Measurements from ENCODE around the gene VSIG4.
"Not testable (repeated sequence)": the region's sequence is repeated elsewhere in the genome, so short reads cannot be mapped to it uniquely, and the experiment has no call there.

VSIG4 gene, protein sequence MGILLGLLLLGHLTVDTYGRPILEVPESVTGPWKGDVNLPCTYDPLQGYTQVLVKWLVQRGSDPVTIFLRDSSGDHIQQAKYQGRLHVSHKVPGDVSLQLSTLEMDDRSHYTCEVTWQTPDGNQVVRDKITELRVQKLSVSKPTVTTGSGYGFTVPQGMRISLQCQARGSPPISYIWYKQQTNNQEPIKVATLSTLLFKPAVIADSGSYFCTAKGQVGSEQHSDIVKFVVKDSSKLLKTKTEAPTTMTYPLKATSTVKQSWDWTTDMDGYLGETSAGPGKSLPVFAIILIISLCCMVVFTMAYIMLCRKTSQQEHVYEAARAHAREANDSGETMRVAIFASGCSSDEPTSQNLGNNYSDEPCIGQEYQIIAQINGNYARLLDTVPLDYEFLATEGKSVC

DNA sequence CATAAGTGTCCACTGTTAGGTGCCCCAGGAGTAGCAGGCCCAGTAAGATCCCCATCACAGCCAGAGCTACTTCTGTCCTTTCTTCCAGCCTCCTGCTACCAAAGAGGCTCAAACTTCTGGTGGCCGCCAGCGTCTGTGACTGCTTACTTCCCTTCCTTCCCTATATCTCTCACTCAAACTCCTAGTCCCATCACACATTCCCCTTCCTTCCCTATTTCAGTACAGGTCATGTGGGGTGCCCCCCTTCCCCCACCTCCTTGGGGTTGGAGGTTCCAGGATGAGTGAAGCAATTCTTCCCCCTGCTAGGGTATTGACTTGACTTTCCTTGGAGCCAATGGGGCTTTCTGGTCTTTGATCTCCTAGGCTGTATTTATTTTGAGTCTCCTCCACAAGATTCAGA lies at the start of gene VSIG4:
Gene VSIG4 (minus strand): TSS at position 137 of the 400 bp plus-strand sequence. CDS start 82 bp downstream, at position 55.
- DNase-seq (ENCODE audit: low spot score) = no peak

DNA sequence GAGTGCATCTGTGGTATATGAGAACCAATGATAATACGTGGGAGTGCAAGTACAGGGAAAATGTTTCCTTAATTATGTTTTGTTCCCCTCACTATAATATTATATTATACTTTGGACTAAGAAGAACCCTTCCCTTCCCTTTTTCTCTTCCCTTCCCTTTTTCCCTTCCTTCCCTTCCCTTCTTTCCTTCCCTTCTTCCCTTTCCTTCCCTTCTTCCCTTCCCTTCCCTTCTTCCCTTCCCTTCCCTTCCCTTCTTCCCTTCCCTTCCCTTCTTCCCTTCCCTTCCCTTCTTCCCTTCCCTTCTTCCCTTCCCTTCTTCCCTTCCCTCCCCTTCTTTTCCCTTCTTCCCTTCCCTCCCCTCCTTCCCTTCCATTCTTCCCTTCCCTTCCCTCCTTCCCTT lies 36.9 kb upstream of the VSIG4 start:
- no peak for DNase-seq (ENCODE audit: low spot score)

DNA sequence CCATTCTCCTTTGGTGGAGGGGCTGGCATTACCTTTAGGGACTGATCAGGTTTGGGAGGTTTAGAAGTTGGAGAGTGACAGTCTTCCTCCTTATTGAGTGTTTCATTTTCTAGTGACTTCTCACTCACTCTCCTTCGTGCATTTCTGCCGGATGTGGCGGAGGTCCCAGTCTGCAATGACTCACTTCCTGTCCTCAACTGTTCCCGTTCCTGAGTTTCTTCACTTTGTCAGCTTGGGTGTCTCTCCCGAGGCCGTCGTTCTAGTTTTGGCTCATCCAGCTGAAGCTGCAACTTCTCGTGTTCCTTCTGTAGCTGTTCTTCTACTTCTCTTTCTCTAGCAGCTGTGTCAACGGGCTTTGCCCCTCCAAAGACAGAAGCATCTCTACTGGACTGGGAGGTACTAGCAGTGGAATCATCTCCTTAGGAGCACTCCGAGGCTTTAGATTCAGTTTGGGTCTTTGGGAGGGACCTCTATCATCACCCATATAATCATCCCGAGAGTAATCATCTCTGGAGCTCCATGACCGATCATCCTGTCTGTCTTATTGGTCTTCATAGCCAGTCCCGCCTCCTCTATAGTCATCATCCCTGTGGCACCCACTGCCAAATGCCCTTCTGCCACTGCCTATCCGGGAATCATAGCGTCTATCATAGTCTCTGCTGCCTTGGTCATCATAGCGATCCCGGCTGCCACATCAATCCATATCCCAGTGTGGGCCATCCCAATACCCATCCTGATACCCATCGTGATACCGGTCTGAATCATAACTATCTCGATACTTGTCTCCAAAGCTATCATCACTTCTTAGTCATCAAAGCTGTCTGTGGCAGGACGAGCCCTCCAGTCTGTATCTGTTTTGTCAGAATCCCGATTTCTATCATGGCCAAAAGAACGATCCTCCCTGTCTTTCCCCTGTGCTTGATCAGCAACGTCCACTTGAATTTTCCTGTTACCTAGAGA lies 35.3 kb upstream of the VSIG4 start:
- DNase-seq (ENCODE audit: low spot score) = no peak

DNA sequence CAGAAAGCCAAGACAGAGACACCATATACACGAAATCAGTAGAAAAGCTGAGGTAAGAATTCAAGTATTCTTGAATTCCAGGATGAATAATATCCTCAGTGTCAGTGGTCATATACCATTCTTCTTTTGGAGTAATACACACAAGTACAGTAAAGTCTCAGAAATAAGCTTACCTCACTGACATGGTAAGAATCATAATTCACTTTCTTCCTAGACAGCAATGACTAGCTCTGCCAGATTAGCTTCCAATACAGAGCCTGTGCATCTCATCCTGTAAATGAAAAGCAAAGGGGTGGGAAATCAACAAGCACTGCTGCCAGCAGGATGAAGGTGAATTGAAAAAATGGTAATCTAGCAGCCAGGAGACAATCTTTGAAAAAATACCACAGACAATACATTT lies 31.2 kb upstream of the VSIG4 start:
- DNase-seq (ENCODE audit: low spot score) = no peak

DNA sequence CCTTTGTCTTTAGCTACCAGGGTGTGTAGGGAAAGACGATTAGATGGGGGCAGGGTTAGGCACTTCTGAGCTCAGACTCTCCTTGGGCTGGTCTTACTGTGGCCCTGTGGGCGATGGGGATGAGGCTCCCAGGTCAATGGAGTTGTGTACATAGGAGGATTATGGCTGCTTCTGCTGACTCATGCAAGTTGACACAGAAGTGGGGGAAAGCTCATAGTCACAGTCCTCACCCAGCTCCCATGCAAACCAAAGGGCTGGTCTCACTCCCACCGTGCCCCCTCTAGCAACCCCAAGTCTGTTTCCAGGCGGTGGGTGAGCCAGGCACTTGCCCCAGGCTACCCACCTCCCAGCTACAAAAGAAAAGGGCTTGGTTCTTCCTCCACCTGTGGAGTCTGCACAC lies 24.4 kb upstream of the VSIG4 start:
- no peak for DNase-seq (ENCODE audit: low spot score)

DNA sequence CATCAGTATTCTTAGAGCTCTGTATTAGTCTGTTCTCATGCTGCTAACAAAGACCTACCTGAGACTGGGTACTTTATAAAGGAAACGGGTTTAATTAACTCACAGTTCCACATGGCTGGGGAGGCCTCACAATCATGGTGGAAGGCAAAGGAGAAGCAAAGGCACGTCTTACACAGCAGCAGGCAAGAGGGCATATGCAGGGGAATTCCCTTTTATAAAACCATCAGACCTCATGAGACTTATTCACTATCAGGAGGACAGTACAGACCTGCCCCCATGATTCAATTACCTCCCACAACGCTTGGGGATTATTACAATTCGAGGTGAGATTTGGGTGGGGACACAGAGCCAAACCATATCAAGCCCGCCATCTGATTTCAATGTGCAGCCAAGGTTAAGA lies 17.1 kb upstream of the VSIG4 start:
- not testable (repeated sequence) for DNase-seq (ENCODE audit: low spot score)

DNA sequence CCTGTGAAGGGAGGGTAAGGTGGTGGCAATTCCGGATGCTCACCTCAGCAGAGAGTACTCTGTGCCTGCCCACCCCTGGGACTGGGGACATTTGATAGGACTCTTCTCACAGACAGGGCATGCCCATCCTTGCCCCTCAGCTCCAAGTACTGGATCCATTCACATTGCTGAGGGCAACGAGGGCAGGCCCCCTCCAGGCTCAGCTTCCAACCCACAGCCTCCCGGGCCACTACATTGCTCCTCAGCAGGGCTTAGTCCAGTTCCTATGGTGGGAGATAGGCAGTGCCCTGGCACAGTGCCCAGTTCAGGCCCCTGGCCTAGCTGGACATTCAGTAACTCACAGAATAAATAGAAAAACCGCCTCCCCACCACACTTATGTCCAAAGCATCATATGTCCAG lies 15.1 kb upstream of the VSIG4 start:
- DNase-seq (ENCODE audit: low spot score) = no peak

DNA sequence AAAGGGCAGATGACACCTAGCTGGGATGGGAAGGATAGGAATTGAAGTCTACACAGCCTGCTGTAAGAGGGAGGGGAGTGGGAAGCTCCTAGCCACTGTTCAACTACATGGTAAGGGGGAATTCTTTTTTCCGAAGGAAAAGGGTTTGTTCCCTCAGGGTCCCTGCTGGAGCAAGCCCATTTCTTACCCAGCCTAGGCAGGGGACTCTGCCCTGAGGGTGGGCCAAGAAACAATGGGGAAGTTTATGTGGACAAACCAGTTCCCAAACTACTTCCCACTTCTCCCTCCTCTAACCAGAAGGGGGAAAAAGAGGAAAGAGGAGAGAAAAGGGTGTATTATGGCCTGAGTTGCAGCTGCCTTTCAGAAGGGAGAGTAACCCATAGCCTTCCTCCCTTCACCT lies 13.5 kb upstream of the VSIG4 start:
- DNase-seq (ENCODE audit: low spot score) = no peak

DNA sequence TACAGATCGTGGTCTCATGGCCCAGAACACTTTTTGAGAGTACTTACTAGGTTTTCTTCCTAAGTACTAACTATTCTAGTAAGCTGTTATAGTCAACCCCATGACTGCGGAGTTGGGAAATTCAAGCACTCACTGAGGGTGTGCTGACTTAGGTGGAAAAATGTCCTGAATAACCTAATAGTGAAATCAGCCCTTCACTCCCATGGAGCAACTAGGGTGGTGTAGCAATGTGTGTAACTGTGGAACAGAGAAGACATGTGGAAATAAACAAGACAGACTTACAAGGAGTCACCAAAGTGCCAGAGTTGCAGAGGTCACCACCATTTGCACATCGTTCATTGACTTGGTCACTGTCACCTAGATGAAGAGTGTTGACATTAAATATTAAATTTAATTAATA lies 12.1 kb upstream of the VSIG4 start:
- no peak for DNase-seq (ENCODE audit: low spot score)

DNA sequence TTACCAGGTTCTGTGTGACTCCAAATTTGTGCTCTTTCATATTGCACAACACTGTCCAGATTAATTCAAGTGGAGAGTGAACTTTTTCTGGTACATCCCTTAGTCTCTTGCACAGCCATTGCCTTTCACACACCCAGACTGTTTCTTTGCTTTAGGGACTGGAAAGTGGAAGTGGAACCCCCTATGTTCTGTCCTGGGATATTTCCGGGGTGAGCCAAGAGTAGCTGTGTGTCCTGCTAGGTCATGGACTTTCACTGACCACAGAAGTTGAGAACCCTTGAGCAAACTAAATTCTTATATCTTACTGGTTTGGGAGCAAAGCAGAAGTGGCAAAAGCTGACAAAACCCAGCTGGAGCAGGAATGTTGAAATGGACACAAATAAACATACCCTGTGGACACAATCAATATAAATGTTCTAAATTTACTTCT lies 10.3 kb upstream of the VSIG4 start:
- no peak for DNase-seq (ENCODE audit: low spot score)

DNA sequence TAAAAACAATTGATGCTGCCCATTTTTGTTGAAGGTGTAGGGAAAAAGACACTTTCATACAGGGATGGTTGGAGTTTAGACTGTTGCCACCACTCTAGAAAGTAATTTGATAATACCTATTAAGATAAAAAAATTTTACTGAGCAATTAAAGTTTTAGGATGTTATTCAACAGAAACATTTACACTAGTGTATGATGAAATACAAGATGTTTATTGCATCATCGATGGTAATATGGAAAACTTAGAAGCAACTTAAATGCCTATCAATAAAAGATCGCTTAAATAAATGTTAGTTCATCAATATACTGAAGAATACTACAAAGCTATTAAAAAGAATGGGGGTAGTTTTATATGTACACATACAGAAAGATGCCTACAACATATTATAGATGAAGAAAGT lies 9.2 kb upstream of the VSIG4 start:
- DNase-seq (ENCODE audit: low spot score) = no peak

DNA sequence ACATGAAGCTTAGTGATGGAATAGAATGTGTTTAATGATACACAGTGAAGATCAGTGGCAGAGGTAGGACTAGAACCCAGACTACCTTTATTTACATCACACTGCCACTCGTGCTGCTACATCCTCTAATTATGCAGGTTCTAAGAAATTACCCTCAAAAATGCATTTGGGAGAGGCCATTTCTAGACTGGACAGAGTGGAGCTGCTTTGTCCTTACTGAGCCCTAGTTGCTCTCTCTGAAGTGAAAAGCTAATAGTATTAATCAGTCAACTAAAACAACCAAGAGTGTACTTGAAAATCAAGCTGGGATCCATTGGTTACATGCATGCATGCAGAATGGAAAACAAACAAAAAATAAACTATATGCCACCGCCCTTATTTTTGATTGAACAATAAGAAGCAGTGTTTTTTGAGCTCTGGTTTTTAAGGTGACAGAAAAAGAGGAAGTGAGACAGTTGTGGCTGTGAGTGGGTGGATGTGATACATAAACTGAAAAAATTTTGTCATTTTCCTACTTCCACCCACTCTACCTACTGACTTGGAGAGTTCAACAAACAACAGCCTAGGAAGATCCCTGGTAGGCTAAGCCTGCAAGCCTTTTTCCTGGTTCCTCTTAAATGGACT lies 6.8 kb upstream of the VSIG4 start:
- no peak for DNase-seq (ENCODE audit: low spot score)

DNA sequence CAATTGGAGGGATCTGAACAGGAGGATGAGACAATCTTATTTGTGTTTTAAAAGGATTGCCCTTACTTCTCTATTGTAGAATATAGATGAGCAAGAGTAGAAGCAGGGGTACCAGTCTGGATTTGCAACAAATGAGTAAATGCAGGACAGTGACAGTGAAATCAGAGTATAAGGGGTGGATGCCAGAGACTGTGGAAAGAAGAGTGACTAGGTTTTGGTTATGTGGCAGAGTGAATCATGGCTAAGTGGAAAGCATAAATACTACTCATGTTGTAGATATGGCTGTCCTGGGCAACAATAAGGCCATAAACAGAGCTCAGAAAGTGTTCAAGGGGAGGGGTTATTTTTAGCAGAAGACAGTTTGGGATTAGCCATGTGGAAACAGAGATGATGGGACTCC lies 6.0 kb upstream of the VSIG4 start:
- DNase-seq (ENCODE audit: low spot score) = no peak

DNA sequence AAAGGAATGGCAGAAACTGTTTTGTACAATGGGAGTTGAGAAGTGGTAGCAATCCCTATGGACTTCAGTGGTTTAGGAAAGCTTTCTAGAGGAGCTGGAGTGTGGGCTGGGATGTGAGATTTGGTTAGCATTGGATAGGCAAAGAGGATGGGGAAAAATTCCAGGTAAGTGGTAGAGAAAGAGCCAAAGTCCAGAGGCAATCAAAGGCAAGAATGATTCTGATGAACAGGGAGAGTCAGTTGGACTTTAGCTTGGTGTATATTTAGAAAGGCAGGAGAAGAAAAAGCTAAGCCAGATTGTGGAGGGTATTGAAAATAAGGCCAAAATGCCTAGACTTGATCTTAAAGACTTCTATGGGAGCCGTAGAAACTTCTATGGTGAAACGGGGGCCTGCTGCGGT lies 3.7 kb upstream of the VSIG4 start:
- no peak for DNase-seq (ENCODE audit: low spot score)

DNA sequence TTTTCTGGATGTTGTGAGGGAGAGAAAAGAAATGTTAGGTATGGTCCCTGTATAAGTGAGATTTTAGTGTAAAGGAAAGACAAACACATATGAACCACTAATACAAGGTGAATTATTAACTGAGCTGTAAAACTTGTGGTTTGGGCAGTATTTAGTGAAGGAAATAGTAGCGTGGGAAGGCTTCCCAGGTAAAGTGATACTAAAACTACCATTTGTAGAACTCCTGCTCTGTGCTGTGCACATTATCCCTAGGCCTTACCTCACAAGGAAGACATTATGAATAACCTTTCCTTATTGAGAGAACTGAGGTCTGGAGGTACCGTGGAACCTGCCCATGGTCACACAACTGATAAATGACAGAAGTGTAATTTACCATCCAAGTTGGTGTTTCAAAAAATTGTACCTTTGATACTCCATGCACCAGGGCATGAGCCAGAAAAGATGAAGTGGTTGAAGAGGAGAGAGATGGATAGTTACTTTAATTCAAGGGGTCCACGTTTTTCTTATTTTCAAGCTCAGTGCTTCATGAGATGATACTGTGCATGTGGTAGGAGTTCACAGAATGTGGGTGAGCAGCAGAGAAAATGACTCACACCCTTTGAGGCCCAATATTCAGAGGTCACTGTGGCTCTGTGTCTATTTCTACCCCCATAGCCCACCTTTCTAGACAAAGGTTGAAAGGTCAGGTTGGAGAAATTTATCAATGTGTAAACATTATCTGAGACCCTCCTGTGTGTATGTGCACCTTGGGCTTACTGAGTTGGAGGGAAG lies 2.6 kb upstream of the VSIG4 start:
- no peak for DNase-seq (ENCODE audit: low spot score)

DNA sequence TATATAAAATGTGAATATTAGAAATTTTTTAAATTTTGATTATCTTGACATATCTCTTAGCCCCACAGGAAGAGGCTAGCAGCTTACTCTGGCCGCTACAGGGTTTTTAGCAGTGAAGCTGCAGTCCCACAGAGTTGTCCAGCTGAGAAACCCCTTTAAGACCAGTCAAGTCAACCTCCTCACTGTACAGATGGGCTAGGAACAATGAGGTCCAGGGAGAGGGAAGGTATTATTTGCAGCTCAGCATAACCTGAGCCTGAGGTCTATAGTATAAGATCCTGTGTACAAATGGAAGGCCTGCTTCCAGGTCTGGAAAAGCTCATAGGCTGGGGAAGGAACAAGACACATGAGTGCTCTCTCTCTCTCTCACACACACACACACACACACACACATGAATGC lies 1.8 kb downstream of the VSIG4 start:
- DNase-seq (ENCODE audit: low spot score) = no peak

DNA sequence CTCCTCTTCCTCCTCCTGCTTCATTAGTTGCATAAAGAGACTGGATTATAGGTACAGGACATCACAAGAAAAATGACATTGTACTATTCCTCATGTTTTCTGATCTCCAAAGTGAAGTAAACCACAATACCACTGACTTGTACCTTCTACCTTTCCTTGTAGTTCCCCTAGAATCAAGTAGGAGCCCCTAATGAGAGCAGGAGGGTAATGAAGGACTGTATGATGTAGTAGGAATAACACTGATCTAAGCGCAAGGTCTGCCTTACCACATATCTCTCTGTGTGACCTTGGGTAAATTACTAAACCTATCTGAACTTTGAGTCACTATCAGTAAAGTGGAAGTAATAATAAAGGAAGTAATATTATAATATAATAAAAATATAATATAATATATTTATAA lies 3.6 kb downstream of the VSIG4 start:
- no peak for DNase-seq (ENCODE audit: low spot score)

DNA sequence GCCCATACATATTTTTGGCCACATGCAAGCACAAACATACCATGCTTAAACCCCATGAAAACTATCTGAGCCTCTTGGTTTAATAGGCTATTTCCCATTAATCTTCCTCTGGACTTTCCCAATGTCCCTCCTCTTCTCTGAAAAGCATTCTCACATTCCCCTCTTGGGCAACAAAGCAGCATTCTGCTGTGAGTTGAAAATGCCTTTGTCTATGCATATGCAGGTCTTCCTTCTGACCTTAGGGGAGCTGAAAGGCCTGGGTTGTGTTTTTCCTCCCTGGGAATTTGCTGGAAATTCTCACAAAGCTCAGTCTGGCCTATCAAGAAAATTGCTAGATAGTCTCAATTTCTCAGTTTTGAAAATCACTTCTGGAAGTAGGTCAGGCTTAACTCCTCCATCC lies 4.2 kb downstream of the VSIG4 start:
- DNase-seq (ENCODE audit: low spot score) = no peak

DNA sequence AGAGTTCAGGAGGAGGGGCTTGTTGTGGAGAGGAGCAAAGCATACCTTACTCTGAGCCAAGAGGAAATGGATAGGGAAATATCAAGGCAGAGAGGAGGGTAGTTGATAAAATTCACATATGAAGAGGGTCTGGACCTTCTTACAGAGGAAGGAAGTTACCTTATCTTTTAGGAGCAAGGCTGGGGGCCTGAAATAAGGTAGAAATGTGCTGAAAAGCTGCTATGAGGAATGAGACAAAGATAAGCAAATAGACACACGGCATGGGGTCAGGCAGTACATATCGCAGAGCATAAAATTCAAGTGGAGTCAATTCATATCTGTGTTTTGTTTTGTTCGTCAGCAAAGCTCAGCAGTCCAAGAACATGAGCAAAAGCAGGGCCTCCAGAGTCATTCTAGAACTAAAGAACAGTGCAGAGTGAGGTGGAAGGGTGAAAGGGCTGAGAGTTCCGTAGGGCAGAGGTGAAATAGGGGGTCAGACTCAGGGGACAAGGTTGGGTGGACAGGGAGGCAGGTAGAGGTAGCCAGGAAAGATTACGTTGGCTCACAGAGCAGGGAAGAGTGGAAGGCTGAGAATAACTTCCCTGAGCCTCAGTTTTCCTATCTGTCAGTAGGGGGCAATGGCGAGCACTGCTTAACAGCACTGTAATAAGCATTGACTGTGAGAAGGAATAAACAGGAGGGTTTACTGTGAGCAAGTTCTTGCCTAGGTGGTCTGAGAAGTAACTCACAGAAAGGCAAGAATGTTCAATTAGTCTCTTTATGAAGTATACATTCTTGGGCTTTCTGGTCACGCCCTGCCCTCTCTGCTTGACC lies 9.2 kb downstream of the VSIG4 start:
- peak; percentile 14 for DNase-seq (ENCODE audit: low spot score)

DNA sequence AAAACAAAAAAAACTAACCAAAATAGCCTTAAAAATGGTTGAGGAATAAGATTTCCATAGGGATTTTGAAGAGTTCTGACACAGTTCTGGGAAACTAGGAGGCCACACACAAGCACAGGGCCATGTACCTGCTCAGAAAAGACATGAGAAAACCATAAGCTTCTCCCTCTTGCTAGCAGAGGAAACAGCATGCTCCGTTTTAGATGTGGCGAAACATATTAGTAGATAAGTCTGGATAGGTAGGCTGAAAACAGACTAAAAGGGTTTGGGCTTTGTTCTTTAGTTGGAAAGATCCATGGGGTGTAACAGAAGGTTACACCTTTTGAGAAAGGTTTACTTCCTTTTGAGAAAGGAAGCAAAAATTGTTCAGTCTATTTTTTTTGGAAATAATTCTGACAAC lies 10.9 kb downstream of the VSIG4 start:
- DNase-seq (ENCODE audit: low spot score) = no peak

DNA sequence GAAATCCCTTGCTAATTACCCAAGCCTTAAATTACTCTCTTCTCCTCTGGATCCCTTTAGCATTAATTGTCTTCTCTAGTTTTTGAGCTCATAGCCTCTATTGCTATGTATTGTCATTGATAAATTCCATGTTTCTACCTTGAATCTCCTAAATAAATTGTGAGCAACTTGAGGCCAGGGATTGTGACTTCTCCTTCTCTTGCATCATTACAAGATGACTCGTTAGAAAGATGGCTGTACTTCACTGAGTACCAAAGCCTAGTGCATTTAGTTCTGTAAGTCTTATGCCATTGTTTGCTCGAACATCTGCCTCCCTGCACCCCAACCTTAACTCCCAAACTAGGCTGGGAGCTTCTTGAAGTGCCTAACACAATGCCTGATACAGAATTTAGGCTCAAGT lies 15.3 kb downstream of the VSIG4 start:
- no peak for DNase-seq (ENCODE audit: low spot score)
